ENCODE measurements around the gene DSCAML1. TPM values are rescaled to one million over a fixed set of nuclear protein-coding genes. Genes with fewer than 3 reads are reported as not detected.

DSCAML1 gene
- total RNA-seq, 1 experiment from 2014 or later, result 0.03 TPM

DNA sequence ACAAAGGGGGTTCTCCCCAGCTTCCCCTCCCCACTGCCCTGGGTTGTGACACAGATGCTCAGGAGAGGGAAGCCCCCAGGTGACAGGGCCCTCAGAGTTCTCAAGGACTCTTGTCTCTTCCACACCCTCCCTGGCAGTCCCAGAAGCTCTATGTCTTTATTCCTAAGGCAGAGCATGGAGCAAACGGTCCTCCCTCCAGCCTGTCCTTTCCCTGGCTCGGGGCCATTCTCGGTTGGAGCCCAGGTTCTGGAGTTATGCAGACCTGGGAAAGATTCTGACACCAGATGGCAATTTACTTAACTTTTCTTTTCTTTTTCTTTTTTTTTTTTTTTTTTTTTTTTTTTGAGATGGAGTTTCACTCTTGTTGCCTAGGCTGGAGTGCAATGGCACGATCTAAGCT is 282.8 kb downstream of the DSCAML1 start:
- Histone ChIP-seq H3K27ac (no peak overlapping the region), H3K36me3 (no peaks in the 10 kb centered on the region), H3K4me1 (replicated peaks) (peaks cover 6% of the 10 kb centered on the region), H3K27me3 (replicated peaks) (no peaks in the 10 kb centered on the region), H3K4me3 (no peak overlapping the region), H3K9me3 (replicated peaks) (no peaks in the 10 kb centered on the region)
- DNase-seq (ENCODE audit: low read depth in 1 of 2, low spot score in 2 of 2), result no peak

DNA sequence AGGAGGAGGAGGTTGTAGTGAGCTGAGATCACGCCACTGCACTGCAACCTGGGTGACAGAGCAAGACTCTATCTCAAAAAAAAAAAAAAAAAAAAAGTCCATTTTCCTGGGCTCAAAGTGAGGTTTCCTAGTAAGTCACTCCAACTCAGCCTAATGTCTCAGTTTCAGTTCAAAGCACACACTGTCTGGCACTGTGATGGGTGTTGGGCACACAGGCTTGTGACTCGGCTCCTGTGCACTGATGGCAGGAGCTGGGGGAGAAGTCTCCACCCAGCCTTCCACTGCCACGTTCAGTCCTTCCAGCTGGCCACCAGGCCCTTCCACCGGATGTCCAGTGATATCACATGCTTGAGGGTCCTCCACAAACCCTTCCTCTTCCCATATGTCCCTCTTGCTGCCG is 283.4 kb downstream of the DSCAML1 start:
- Histone ChIP-seq H3K27me3 (replicated peaks) (no peaks in the 10 kb centered on the region), H3K4me3 (no peak overlapping the region), H3K27ac (no peak overlapping the region), H3K36me3 (no peaks in the 10 kb centered on the region), H3K9me3 (replicated peaks) (no peaks in the 10 kb centered on the region), H3K4me1 (replicated peaks) (peaks cover 6% of the 10 kb centered on the region)
- no peak for DNase-seq (ENCODE audit: low read depth in 1 of 2, low spot score in 2 of 2)

DNA sequence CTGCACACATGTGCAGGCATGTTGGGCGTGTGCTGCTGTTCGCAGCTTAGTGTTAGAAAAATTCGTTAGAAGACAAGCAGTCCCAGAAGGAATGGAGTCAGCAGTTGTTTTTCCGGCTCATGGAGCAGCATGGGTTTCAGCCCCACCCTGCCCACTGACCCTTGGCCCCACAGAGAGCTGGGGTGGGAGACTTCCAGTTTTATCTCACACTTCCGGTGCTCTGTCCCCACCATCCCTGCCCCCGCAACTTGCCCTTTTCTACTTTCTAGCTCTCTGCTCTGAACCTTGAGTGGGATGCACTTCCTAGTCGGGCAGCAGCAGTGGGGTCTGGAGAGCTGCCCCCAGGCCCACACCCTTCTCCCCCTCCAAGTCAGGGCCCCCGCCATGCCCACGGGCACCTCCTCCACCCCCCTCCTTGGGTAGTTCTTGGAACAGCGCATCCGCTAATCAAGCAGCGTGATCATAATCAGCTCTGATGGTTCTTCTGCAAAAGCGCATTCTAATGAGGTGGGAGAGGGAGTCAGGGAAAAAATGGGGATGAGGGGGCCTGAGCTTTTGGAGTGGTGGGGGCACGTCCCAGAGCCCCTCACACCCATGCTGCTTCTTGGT is 285.0 kb downstream of the DSCAML1 start:
- Histone ChIP-seq H3K9me3 (replicated peaks) (no peaks in the 10 kb centered on the region), H3K27ac (no peak overlapping the region), H3K27me3 (replicated peaks) (no peaks in the 10 kb centered on the region), H3K4me3 (no peak overlapping the region), H3K36me3 (no peaks in the 10 kb centered on the region), H3K4me1 (replicated peaks) (peaks cover 6% of the 10 kb centered on the region)
- DNase-seq (ENCODE audit: low read depth in 1 of 2, low spot score in 2 of 2), result no peak

DNA sequence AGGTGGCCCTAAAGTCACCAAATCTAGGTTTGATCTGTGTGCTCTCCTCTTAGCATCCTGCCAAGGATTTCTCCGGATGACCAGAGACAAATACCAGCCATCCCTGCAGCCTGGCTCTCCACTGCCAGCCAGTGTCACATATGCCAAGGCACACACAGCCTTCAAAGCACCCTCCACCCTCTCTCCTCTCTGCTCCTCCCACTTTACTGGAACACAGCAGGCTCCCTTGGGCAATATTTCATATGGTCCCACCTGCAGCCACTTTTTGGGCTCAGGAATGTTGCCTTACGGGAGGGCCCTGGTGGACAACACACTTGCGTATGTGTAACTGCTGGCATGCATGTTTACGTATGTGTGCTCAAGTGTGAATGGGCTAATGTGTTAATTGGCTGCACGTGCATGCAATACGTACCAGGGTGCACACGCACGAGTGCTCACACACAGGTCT is 285.5 kb downstream of the DSCAML1 start:
- no peak overlapping the region for H3K27ac ChIP-seq
- H3K9me3 ChIP-seq (replicated peaks), result no peaks in the 10 kb centered on the region
- H3K4me3 ChIP-seq, result no peak overlapping the region
- H3K27me3 ChIP-seq (replicated peaks), result no peaks in the 10 kb centered on the region
- no peaks in the 10 kb centered on the region for H3K36me3 ChIP-seq
- no peak for DNase-seq (ENCODE audit: low read depth in 1 of 2, low spot score in 2 of 2)
- peaks cover 6% of the 10 kb centered on the region for H3K4me1 ChIP-seq (replicated peaks)

DNA sequence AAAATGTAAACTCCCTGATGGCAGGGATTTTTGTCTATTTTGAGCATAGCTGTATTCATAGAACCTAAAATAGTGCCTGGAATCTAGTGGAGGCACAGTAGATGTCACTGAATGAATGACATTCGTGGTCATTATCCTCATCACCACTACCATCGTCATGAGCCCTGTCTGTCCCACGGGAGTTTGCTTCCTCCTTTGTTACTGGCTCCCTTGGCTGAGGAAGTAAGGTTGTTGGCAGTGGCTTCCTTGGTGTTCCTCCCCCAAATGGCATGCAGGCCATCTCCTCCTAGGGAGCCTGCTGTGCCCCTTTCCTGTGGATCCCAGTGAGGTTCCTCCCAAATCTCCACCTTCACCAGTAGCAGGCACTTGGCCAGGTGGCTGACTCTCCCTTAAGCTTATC is 286.4 kb downstream of the DSCAML1 start:
- Histone ChIP-seq H3K4me3 (no peak overlapping the region), H3K27ac (no peak overlapping the region), H3K36me3 (no peaks in the 10 kb centered on the region), H3K27me3 (replicated peaks) (no peaks in the 10 kb centered on the region), H3K4me1 (replicated peaks) (no peaks in the 10 kb centered on the region), H3K9me3 (replicated peaks) (no peaks in the 10 kb centered on the region)
- no peak for DNase-seq (ENCODE audit: low read depth in 1 of 2, low spot score in 2 of 2)

DNA sequence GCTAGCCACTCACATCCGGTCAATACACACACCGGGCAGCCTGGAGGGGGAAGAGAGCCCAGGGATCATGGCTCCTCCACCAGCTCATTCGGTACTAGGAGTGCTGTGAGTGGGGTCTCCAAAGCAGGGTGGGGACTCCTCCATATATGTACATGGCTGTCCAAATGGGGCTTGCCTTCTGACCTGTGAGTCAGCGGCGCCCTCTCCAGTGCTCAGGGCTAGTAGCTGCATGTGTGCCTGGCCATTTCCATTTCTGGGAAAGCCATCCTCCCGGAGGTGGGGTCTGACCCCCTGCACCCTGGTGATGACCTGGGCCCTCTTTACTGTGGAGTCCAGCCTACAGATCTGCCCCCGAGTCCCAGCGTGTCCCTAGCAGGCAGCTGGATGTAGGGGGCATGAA is 287.5 kb downstream of the DSCAML1 start:
- Histone ChIP-seq H3K27ac (no peak overlapping the region), H3K36me3 (no peaks in the 10 kb centered on the region), H3K4me1 (replicated peaks) (no peaks in the 10 kb centered on the region), H3K4me3 (no peak overlapping the region), H3K27me3 (replicated peaks) (no peaks in the 10 kb centered on the region), H3K9me3 (replicated peaks) (no peaks in the 10 kb centered on the region)
- DNase-seq (ENCODE audit: low read depth in 1 of 2, low spot score in 2 of 2), result no peak

DNA sequence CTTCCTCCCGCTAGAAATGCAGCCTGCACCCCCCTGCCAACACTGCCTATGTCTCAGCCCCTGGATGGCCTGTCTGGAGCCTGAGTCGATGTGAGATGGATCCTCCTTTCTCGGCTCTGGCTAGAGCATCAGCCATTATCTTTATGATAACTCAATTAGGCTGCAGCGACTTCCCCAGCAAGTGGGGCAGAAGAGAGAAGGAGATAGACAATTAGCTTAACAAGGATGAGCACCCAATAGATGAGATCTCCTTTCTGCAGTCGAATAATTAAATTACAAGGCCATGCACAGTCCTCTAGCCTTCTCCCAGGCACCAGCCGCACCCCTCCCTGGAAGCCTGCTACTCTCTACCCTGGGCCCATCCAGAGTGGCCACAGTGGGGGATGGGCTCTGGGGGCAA is 290.0 kb downstream of the DSCAML1 start:
- Histone ChIP-seq H3K27me3 (replicated peaks) (no peaks in the 10 kb centered on the region), H3K36me3 (no peaks in the 10 kb centered on the region), H3K4me3 (no peak overlapping the region), H3K9me3 (replicated peaks) (no peaks in the 10 kb centered on the region), H3K27ac (no peak overlapping the region), H3K4me1 (replicated peaks) (no peaks in the 10 kb centered on the region)
- DNase-seq (ENCODE audit: low read depth in 1 of 2, low spot score in 2 of 2), result no peak

DNA sequence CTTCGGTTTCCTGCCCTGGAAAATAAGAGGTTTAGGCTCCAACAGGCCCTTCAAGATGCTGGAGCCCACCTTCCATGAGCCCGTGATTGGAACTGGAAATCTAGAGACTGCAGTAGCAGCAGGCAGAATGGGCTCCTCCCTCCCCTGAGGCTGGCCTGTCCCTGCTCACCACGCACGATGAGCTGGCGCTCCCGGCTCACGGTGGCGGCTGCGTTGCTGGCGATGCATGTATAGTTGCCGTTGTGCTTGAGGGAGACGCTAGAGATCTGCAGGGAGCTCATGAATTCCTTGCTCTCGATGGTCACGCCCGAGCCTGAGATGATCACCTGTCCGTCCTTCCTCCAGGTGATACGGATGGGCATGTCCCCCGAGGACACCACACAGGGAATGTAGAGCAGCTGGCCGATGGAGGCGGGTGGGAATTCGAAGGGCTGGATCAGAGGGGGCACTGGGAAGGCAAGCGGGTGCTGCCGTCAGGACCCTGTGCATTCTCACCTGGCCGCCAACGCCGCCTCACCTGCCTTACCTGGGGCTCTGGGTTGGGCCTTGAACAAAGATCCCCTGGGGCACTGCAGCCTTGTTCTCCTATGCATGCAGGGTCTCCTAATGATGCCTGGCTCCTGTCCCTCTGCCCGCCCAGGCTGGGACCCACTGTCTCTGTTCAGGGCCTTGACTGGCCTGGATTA is 291.6 kb downstream of the DSCAML1 start:
- no peaks in the 10 kb centered on the region for H3K36me3 ChIP-seq
- no peaks in the 10 kb centered on the region for H3K9me3 ChIP-seq (replicated peaks)
- DNase-seq (ENCODE audit: low read depth in 1 of 2, low spot score in 2 of 2), result no peak
- H3K4me1 ChIP-seq (replicated peaks), result no peaks in the 10 kb centered on the region
- H3K4me3 ChIP-seq, result no peak overlapping the region
- H3K27ac ChIP-seq, result no peak overlapping the region
- no peaks in the 10 kb centered on the region for H3K27me3 ChIP-seq (replicated peaks)

DNA sequence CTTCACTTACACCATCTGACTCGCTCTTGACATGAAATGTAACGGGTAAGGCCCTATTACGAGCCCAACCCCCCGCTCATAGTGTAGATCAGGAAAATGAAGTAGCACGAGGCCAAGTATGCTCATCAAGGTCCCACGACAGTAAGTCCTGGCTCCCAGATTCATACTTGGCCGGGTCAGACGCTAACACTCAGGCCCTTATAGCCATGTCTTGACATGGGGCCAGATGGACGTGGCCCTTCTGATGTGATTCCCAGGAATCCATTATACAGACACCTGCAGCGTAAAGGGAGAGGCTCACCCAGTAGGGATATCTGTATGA is 294.3 kb downstream of the DSCAML1 start:
- Histone ChIP-seq H3K4me3 (no peak overlapping the region), H3K27ac (no peak overlapping the region), H3K9me3 (replicated peaks) (no peaks in the 10 kb centered on the region), H3K36me3 (no peaks in the 10 kb centered on the region), H3K4me1 (replicated peaks) (no peaks in the 10 kb centered on the region), H3K27me3 (replicated peaks) (no peaks in the 10 kb centered on the region)
- no peak for DNase-seq (ENCODE audit: low read depth in 1 of 2, low spot score in 2 of 2)

DNA sequence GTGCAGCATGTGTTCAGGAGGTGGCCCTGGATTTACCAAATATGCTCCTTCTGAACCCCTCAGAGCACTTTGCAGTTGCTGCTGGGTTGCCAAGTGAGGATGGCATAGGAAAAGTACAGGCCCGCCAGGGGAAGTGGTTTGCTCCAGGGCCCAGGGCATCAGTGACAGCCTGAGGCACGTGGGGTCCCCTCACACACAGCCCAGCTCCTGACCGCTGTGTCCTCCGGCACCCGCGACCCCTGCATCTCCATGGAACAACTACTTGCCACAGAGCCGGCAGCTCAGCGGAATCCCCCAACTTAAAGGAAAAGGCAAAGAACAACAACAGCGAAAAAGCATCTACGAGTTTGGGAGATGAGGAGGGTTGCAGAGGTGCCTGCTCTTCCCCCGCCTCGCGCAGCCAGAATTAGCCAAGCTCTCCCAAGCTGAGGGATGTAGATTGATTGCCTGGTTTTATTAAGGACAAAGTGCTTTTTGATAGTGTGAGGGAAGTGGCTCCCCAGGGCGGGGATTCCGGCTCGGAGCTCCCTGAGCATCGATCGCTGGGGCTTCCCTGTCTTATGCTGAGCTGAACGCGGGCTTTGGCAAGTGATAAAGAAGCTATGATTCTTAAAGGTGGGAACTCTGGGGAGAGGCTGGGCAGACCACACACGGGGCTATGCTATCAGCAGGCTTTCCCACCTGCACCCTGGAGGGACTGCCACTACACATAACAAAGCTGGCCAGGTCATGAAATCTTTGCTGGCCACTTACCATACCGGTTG is 294.8 kb downstream of the DSCAML1 start:
- Histone ChIP-seq H3K9me3 (replicated peaks) (no peaks in the 10 kb centered on the region), H3K4me1 (replicated peaks) (no peaks in the 10 kb centered on the region), H3K36me3 (no peaks in the 10 kb centered on the region), H3K27ac (no peak overlapping the region), H3K4me3 (no peak overlapping the region), H3K27me3 (replicated peaks) (no peaks in the 10 kb centered on the region)
- no peak for DNase-seq (ENCODE audit: low read depth in 1 of 2, low spot score in 2 of 2)

DNA sequence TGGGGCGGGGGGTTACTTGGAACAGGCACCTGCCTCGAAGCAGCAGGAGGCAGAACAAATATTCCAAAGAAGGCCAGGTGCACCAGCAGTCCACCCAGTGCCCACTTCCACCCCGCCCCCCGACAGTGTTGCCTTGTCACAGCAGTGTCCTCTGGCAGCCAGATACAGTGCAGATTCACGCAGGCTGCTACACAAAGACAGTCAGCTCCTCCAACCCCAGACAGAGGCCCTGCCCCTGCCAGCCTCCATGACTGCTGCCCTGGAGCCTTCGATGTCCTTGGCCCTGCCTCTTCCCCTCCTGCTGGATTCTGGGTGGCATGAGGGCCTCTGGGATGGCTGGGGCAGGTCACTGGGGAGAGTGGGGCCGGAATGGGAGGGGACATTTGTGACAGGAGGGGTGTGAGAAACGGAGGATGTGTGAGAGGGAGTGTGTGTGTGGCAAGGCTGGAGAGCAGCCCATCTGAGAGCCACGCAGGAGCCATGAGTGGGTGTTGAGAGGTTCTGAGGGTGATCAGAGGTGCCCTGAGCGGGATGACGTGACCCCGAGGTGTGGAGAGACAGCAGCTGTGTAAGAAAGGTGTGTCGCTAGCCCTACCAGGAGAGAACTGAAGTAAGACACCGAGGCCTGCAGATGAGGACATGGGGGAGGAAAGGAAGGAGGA is 295.6 kb downstream of the DSCAML1 start:
- Histone ChIP-seq H3K27ac (no peak overlapping the region), H3K4me3 (no peak overlapping the region), H3K4me1 (replicated peaks) (no peaks in the 10 kb centered on the region), H3K36me3 (no peaks in the 10 kb centered on the region), H3K27me3 (replicated peaks) (no peaks in the 10 kb centered on the region), H3K9me3 (replicated peaks) (no peaks in the 10 kb centered on the region)
- no peak for DNase-seq (ENCODE audit: low read depth in 1 of 2, low spot score in 2 of 2)

DNA sequence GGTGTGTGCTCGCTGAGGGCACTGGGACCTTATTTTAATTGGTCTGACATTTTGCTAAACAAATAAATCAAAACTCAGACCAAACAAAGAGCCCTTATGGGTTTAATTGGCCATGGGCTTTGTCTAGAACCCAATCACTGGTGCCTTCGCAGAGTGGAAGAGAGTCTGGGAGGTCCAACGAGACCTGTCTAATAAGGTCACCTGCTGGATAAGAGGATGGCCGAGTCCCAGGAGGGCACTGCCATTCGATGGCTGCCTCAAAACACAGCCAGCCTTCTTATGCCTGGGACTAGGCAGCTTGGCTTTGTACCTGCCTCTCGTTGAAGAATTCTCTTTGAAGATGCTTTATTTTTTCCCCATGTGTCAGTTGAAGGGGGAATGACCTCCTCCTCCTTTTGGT is 298.2 kb downstream of the DSCAML1 start:
- Histone ChIP-seq H3K36me3 (no peaks in the 10 kb centered on the region), H3K27me3 (replicated peaks) (no peaks in the 10 kb centered on the region), H3K9me3 (replicated peaks) (no peaks in the 10 kb centered on the region), H3K4me3 (no peak overlapping the region), H3K4me1 (replicated peaks) (no peaks in the 10 kb centered on the region), H3K27ac (no peak overlapping the region)
- DNase-seq (ENCODE audit: low read depth in 1 of 2, low spot score in 2 of 2), result no peak

DNA sequence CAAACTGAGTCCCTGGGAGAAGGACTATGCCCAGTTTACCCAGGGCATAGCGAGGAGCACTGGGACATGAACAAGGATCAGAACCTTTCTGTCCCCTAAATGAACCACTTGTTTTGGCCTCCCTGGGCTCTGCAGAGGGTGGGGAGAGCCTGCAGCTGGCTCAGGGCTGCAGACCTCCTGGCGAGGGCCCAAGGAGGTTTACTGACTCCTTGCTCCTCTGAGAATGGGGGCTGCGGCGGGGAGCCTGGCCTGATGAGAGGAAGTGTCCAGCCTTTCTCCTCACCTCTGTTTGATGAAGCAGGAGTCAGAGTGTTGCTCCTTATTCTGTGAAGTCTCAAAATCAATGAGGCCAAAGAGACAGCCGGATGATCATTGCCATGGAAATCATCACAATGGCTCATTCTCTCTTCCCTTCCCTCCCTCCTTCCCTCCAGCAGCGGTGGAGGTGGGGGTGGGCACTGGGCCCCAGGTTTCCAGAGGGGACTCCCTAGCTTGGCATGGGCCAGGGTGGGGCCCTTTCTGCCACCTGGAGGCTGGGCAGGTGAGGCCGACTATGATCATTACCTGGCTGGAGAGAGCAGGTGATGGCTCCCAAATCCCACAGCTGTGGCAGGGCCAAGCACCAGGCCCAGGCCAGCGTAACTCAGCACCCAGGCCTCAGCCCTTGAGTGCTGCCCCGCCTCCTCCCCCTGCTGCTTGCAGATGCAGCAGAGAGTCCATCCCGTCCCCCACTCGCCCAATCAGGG is 299.6 kb downstream of the DSCAML1 start:
- Histone ChIP-seq H3K27ac (no peak overlapping the region), H3K36me3 (no peaks in the 10 kb centered on the region), H3K27me3 (replicated peaks) (no peaks in the 10 kb centered on the region), H3K4me3 (no peak overlapping the region), H3K9me3 (replicated peaks) (no peaks in the 10 kb centered on the region), H3K4me1 (replicated peaks) (no peaks in the 10 kb centered on the region)
- no peak for DNase-seq (ENCODE audit: low read depth in 1 of 2, low spot score in 2 of 2)
